GM12872 (cell line): ENCODE data around the gene DECR2.

Source experiments
- TF ChIP-seq, protein P1 (sequence below): IDR thresholded peaks from 3 replicates; pipeline ENCODE4 v1.5.1; 2011; ENCODE audit warnings: low read depth, mild to moderate bottlenecking, low read length, moderate library complexity; ENCODE audit not compliant: insufficient read depth

DECR2 gene

DNA sequence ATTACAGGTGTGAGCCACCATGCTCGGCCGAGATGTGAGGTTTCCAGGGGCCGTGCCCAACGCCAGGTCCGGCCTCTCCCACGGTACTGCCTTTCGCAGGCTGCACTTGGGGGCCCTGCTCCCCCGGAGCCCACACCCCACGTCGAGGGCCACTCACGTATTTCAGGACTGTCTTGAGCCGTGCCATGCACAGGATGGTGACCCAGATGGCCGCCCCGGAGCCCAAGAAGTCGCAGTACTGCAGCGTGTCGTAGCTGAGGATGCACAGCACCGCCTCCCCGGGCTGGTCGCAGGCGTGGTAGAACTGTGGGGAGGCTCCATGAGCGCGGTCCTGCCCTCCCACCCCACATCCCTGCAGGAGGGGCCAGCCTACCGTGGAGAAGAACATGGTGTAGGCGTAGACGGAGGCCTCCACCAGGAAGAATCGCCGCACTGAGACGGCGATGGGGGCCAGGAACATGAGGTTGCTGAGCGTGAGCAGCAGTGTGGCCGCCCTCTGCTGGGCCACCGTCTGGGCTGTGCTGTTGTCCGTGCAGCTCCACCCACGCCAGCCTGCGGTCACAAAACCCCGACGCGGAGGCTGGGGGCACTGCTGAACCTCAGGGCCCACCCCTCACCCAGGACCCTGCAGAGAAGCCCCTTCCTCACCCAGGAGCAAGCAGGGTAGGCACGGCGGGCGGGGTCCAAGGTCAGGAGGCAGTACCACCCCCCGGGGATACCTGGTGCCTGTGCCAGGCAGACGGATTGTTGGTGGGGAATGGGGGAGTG is 27.7 kb upstream of the DECR2 start:
- TF ChIP-seq, protein P1, sequence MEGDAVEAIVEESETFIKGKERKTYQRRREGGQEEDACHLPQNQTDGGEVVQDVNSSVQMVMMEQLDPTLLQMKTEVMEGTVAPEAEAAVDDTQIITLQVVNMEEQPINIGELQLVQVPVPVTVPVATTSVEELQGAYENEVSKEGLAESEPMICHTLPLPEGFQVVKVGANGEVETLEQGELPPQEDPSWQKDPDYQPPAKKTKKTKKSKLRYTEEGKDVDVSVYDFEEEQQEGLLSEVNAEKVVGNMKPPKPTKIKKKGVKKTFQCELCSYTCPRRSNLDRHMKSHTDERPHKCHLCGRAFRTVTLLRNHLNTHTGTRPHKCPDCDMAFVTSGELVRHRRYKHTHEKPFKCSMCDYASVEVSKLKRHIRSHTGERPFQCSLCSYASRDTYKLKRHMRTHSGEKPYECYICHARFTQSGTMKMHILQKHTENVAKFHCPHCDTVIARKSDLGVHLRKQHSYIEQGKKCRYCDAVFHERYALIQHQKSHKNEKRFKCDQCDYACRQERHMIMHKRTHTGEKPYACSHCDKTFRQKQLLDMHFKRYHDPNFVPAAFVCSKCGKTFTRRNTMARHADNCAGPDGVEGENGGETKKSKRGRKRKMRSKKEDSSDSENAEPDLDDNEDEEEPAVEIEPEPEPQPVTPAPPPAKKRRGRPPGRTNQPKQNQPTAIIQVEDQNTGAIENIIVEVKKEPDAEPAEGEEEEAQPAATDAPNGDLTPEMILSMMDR, result no peak

DNA sequence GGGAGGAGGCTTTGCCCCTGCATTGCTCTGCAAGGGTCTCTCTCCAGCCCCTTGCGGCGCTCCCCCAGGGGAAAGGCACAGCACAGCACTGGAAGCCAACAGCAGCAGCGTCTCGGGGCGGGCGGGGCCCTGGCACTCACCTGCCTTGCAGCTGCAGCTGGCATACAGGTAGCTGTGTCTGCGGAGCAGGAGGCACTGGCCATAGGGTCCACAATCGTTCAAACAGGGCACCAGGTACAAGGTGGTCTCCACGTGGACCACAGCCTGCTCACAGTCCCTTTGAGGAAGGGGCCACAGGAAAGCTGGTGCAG is 27.1 kb upstream of the DECR2 start:
- TF ChIP-seq, protein P1, result no peak

DNA sequence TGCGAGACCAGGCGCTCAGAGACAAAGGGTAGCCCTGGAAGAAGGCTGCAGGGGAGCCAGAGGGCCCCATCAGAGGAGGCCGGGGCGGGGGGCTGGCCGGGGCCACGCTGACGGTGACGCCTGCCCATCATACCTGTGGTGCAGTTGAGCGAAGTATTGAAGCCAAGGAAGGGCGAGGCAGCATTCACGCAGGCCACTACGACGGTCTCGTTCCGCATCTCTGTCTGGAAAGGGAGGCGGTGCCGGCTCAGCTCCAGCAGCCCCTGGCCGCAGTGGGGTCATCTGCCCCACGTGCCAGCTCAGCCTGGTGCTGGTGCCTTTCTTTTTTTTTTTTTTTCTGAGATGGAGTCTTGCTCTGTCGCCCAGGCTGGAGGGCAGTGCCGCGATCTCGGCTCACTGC is 26.5 kb upstream of the DECR2 start:
- TF ChIP-seq, protein P1, result no peak

DNA sequence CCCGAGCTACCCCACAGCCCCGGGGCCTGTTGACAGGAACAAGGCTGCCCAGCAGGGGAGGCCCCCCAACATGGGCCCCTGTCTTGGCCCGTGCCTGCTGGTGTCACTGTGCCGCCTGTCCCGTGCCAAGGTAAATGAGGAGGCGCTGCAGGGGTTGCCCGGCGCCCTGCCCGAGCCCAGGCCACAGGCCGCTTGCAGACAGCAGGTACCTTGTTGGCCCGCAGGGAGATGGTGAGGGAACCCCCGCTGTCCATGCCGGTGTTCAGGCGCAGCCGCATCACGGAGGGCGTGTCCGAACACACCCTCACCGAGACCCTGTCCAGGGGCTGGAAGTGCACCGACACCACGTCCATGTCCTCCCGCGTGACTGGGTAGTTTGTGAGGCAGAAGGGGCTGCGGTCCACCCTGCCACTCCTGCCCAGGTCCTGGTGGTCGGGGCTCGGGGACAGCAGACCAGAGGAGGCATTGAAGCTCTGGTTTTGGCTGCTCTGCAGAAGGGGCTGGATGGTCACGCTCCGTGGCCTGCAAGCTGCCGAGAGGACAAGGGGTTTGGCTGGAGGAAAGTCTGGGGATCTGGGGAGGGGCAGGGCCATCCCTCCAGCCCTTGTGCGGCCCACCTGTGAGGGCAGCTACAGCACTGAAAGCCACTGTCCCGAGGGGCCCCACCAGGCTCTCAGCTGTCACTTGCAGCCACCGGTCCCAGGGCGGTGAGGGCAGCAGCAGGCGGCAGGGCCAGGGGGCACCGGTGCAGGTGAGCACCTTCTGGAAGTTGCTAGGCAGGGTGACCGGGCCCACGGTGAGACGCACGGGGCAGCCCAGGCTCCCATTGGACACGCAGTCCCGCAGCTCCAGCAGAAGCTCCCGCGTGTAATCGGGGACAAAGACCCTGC is 25.5 kb upstream of the DECR2 start:
- TF ChIP-seq, protein P1, result no peak

DNA sequence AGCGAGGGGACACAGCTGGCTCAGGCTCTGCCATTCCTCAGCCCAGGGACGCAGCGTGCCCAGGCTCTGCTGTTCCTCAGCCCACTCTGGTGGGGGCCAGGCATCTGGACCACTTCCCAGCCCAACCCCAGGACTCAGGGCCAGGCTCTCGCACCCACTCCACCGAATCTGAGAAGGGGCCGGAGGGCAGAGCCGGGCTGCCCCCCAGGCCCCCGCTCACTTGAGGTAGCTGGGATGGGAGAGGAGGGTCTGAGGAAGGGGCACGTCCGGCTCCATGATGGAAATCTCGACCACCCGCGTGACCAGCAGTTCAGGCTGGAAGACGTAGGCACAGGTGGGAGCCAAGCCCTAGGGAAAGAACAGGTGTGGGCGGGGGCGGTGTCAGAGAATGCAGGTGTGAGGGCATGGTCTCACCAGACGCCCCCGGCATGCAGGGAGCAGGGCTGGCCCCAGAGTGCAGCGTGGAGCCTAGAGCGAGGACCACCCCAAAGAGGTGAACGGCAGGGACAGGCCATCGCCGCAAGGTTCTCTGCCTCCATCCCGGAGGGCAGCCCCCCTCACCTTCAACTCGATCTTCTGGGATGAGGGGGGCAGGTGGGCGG is 24.8 kb upstream of the DECR2 start:
- TF ChIP-seq, protein P1, result no peak

DNA sequence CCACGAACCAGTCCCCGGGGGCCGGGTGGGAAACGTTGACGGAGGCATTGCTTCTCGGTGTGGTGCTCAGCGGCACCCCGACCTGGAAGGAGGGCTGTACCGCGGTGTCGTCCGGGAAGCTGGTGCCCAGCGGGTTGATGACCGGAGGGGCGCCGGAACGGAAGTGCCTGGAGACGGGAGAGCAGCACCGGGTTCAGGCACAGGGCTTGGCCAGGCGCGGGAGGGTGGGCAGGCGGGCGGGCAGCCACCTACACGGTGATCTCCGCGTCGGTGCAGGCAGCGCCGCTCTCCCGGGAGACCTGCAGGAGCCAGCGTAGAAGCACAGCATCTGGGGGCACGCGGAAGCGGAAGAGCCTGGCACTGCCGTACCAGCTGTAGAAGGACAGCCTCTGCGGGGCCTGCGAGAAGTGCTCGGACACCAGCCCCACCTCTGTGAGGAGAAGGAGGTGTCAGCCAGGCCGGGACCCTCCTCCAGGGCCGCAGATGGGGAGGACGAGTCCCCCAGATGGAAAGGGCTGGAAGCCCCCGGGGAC is 24.2 kb upstream of the DECR2 start:
- TF ChIP-seq, protein P1, result no peak

DNA sequence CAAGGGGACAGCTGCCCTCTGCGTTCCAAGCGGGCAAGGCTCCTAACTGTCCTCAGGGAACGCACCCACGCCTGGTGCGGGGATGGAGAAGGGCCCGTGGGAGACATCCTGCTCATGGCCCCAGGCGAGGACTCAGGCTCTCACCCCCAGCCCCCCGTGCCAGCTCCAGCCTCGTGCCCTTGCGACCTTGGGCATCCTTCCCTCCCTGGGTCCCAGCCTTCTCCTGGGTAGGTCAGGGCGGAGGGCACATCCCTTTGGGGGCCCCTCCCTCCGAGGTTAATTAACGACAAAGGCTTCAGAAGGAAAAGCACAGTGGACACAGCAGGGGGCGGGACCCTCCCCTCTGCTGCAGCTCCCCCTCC is 22.9 kb upstream of the DECR2 start:
- TF ChIP-seq, protein P1, result no peak
